Muscle of leg (tissue), 11 donors: ENCODE measurements around the gene NPR1. TPM values are rescaled to one million over a fixed set of nuclear protein-coding genes. Genes with fewer than 3 reads are reported as not detected.
A peak's percentile ranks its signal among the peaks of the same experiment; 100 is the strongest.
"Not testable (repeated sequence)": the region's sequence is repeated elsewhere in the genome, so short reads cannot be mapped to it uniquely, and the experiment has no call there.

Source experiments
- DNase-seq: peaks from one replicate; pipeline ENCODE4 v3.0.0; 2013
- H3K27ac ChIP-seq: one replicate; pipeline ENCODE4 v1.5.1; 2013; ENCODE audit warnings: mild to moderate bottlenecking, low read length, control low read depth
- H3K27me3 ChIP-seq: one replicate; pipeline ENCODE4 v1.6.1; 2013; ENCODE audit warnings: low read length; ENCODE audit not compliant: control insufficient read depth, insufficient read depth
- H3K36me3 ChIP-seq: one replicate; pipeline ENCODE4 v1.6.1; 2013; ENCODE audit warnings: low read length; ENCODE audit not compliant: control insufficient read depth, insufficient read depth
- H3K4me1 ChIP-seq: one replicate; pipeline ENCODE4 v1.6.1; 2013; ENCODE audit warnings: low read length; ENCODE audit not compliant: control insufficient read depth, insufficient read depth
- H3K4me3 ChIP-seq: one replicate; pipeline ENCODE4 v1.5.1; 2013; ENCODE audit warnings: low read length, control low read depth
- H3K9me3 ChIP-seq: replicated peaks from 2 replicates; pipeline ENCODE4 v1.6.1; 2013; ENCODE audit warnings: low read depth, low read length; ENCODE audit not compliant: control insufficient read depth
- WGBS: methylation state at CpG from one replicate; pipeline ENCODE4 v1.1.5; 2013; ENCODE audit warnings: missing lambda C conversion rate; ENCODE audit not compliant: insufficient coverage; 5-methylcytosine and 5-hydroxymethylcytosine counted together
- polyA plus RNA-seq, 8 donors: library from polyadenylated mRNA; unstranded; fragments of 120-200 nt; gene quantifications; one replicate each; pipeline versions ENCODE4 v1.2.1 to v1.2.3, GENCODE V29; 2013; ENCODE audit warnings: inconsistent platforms in 1 of 8, low replicate concordance in 1 of 8; ENCODE audit not compliant: insufficient read length in 8 of 8, insufficient read depth in 1 of 8
- total RNA-seq: library from RNA; stranded (reverse); fragments of 120-200 nt; gene quantifications from one replicate; pipeline ENCODE4 v1.2.4, GENCODE V29; 2013

The NPR1 gene
- total and polyA plus RNA-seq, 9 donors = 12.7 to 17.4 (median 14.9) TPM

DNA sequence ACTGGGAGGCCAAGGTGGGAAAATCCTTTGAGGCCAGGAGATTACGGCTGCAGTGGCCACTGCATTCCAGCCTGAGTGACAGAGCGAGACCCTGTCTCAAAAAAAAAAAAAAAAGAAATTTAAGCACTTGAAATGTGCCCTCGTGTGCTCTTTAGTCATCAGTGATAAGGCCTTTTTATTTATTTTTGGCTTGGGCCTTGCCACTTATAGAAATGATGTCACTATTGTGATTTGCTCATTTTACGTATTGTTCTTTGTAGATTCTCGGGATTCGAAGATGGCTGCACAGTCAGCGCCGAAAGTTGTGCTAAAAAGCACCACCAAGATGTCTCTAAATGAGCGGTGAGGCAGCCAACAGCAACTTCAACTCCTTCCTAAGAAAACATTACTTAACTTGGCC is 42.2 kb upstream of the NPR1 start:
- no peaks in the 10 kb centered on the region for H3K27me3 ChIP-seq
- peaks cover 28% of the 10 kb centered on the region for H3K4me1 ChIP-seq
- 85% methylated on average over 9 of the region's 9 CpGs for WGBS
- H3K9me3 ChIP-seq = no peaks in the 10 kb centered on the region
- DNase-seq = no peak
- peaks cover 50% of the 10 kb centered on the region for H3K36me3 ChIP-seq
- H3K27ac ChIP-seq = no peak overlapping the region
- no peak overlapping the region for H3K4me3 ChIP-seq

DNA sequence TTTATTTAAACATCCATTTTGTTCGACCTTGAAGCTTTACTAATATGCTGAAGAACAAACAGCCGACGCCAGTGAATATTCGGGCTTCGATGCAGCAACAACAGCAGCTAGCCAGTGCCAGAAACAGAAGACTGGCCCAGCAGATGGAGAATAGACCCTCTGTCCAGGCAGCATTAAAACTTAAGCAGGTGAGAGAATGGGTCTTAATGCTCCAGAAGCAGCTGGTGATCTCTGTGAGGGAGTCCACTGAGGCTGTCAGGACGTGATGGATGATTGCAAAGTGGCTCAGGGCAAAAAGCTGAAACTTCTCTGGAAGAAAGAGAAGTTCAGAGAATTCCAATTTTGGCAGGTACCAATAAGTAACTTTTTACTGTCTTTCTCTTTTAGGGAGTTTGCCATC is 40.2 kb upstream of the NPR1 start:
- no peaks in the 10 kb centered on the region for H3K27me3 ChIP-seq
- no peak overlapping the region for H3K27ac ChIP-seq
- peaks cover 69% of the 10 kb centered on the region for H3K36me3 ChIP-seq
- no peaks in the 10 kb centered on the region for H3K9me3 ChIP-seq
- peaks cover 24% of the 10 kb centered on the region for H3K4me1 ChIP-seq
- 81% methylated on average over 5 of the region's 6 CpGs for WGBS
- H3K4me3 ChIP-seq = no peak overlapping the region
- no peak for DNase-seq

DNA sequence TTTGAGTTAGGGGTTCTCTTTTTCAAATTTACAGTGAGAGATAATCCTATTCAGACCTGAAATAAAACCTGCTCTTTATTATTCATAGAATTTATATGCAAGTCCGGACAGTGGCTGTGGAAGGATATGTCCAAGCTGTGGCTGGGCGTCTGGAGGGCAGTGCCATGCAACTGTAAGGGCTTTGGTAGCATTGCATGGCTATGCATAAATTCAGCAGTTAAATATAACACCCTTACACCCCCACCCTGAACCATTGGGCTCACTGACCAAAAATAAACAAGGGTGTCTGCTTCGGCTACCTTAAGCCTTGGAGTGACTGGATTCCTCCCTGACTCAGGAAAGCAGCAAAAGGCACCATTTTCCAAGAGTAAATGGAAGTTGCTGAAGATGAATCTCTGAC is 39.2 kb upstream of the NPR1 start:
- H3K27me3 ChIP-seq = no peaks in the 10 kb centered on the region
- no peak for DNase-seq
- H3K27ac ChIP-seq = no peak overlapping the region
- no CpG with 5 or more reads among the region's 3 CpGs for WGBS
- H3K4me1 ChIP-seq = peaks cover 20% of the 10 kb centered on the region
- H3K36me3 ChIP-seq = peaks cover 78% of the 10 kb centered on the region
- H3K4me3 ChIP-seq = no peak overlapping the region
- no peaks in the 10 kb centered on the region for H3K9me3 ChIP-seq

DNA sequence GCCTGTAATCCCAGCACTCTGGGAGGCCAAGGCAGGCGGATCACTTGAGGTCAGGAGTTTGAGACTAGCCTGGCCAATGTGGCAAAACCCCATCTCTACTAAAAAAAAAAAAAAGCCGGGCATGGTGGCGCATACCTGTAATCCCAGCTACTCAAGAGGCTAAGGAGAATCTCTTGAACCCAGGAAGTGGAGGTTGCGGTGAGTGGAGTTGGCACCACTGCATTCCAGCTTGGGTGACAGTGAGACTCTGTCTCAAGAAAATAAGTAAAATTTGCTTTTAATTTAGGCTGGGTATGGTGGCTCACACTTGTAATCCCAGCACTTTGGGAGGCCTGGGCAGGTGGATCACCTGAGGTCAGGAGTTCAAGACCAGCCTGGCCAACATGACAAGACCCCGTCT is 38.3 kb upstream of the NPR1 start:
- peaks cover 16% of the 10 kb centered on the region for H3K4me1 ChIP-seq
- H3K4me3 ChIP-seq, H3K27me3 ChIP-seq, DNase-seq, H3K9me3 ChIP-seq, H3K27ac ChIP-seq: not testable (repeated sequence)
- H3K36me3 ChIP-seq = peaks cover 83% of the 10 kb centered on the region
- 100% methylated on average over 3 of the region's 5 CpGs for WGBS

DNA sequence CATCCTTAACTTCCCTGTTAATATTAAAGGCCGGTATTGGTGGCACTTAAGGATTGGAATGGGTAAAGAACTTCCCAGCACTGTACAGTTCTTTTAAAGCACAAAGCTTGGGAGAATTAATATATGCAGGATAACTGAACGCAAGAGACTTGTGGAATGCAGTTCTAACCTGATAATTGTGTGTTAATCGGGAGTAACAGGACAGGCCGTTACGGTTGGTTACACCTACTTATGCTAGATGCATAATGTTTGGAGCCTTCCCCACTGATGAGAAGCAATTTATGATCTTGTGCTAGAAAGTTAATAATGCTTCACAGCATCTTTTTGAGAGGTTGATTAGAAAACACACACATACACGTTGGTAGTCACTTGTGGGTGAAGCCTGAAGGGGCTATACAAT is 37.6 kb upstream of the NPR1 start:
- peaks cover 10% of the 10 kb centered on the region for H3K4me1 ChIP-seq

DNA sequence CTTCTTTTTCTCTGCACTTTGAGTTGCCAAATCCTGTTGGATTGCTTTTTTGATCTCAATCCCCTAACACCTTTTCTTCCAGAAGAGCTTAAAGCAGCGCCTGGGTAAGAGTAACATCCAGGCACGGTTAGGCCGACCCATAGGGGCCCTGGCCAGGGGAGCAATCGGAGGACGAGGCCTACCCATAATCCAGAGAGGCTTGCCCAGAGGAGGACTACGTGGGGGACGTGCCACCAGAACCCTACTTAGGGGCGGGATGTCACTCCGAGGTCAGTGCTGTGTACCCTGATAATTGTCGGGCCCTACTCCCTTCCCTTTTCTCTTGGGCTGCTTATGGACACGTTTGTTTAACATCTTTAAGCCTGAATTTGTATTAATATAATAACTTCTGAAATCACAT is 36.3 kb upstream of the NPR1 start:
- no peak overlapping the region for H3K27ac ChIP-seq
- peaks cover 87% of the 10 kb centered on the region for H3K36me3 ChIP-seq
- 87% methylated on average over 7 of the region's 11 CpGs for WGBS
- H3K27me3 ChIP-seq = no peaks in the 10 kb centered on the region
- peaks cover 2% of the 10 kb centered on the region for H3K4me1 ChIP-seq
- no peaks in the 10 kb centered on the region for H3K9me3 ChIP-seq
- no peak overlapping the region for H3K4me3 ChIP-seq
- DNase-seq = no peak

More for the DNA sequence above, 37.6 kb upstream of the NPR1 start:
- H3K9me3 ChIP-seq = no peaks in the 10 kb centered on the region
- no peak overlapping the region for H3K4me3 ChIP-seq
- no peak overlapping the region for H3K27ac ChIP-seq
- WGBS = no CpG with 5 or more reads among the region's 6 CpGs
- H3K27me3 ChIP-seq = no peaks in the 10 kb centered on the region
- DNase-seq = no peak
- H3K36me3 ChIP-seq = peaks cover 85% of the 10 kb centered on the region

DNA sequence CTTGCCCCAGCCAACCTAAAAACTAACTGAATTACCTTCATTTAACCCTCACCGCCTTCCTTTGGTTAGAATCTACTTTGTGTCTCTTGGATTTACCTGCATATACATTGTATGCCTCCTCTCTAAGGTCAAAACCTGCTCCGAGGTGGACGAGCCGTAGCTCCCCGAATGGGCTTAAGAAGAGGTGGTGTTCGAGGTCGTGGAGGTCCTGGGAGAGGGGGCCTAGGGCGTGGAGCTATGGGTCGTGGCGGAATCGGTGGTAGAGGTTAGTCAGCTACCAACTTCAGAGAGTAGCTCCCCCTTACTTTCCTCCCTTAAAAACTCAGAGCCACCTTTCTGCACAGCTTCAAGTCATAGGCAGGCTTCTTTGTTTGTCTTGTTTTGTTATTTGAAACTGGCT is 35.4 kb upstream of the NPR1 start:
- H3K36me3 ChIP-seq = peaks cover 80% of the 10 kb centered on the region
- no peaks in the 10 kb centered on the region for H3K9me3 ChIP-seq
- DNase-seq = no peak
- H3K4me1 ChIP-seq = peaks cover 5% of the 10 kb centered on the region
- no peak overlapping the region for H3K4me3 ChIP-seq
- H3K27me3 ChIP-seq = no peaks in the 10 kb centered on the region
- no CpG with 5 or more reads among the region's 11 CpGs for WGBS
- H3K27ac ChIP-seq = no peak overlapping the region

DNA sequence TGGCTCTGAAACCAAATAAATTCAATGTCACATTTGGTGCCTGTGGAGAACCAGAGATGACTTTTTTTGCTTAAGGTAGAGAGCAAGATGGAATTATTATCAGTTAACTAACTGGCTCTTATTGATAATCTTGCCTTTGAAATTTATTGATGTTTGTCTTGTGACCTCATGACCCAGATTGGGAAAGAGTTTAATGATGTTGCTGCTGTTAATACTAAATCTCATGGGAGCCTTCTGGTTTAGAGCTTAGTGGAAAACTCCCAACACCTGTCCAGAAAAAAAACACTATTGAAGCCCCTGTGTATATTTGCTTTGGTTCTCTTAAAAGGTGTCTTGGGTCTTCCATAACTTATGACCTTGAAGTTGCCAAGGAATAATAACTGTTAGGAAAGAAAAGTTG is 34.7 kb upstream of the NPR1 start:
- Histone ChIP-seq H3K9me3 (no peaks in the 10 kb centered on the region), H3K4me1 (peaks cover 8% of the 10 kb centered on the region), H3K36me3 (peaks cover 78% of the 10 kb centered on the region), H3K27me3 (no peaks in the 10 kb centered on the region), H3K4me3 (no peak overlapping the region), H3K27ac (no peak overlapping the region)
- DNase-seq = no peak

DNA sequence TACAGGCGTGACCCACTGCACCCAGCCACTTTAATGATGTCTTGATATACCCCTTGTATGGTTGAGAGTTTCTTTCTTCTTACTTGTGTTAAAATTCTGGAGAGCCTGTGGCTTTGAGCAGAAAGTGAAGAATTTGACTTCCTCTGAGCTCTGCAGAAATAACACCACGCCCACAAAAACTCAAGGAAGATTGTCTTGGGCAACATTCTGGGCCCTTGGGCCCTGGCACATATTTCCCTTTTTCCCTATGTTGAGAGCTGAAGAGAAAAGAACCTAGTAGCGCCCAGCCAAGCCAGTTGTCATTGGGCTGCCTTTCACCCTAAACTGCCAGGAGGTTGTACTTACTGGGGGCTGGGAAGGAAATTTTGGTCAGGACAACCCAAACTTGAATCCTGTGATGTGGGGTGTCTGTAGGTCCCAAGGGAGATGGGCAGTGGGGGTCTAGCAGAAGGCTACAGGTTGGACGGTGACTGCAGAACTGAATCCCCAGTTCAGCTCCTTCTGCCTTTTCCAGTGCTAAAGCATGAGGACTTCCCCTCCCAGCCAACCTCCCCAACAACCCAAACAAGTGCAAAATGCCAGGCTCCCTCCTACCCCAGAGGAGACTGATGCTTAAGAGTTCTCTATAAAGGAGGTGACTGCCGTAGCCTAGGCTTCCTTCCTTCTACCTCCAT is 31.7 kb upstream of the NPR1 start:
- no peak overlapping the region for H3K4me3 ChIP-seq
- peaks cover 25% of the 10 kb centered on the region for H3K4me1 ChIP-seq
- H3K9me3 ChIP-seq = no peaks in the 10 kb centered on the region
- no peaks in the 10 kb centered on the region for H3K27me3 ChIP-seq
- 60% methylated on average over 1 of the region's 5 CpGs for WGBS
- peak overlapping the region; percentile 35 for H3K27ac ChIP-seq
- DNase-seq = peak; percentile 65
- peaks cover 51% of the 10 kb centered on the region for H3K36me3 ChIP-seq

DNA sequence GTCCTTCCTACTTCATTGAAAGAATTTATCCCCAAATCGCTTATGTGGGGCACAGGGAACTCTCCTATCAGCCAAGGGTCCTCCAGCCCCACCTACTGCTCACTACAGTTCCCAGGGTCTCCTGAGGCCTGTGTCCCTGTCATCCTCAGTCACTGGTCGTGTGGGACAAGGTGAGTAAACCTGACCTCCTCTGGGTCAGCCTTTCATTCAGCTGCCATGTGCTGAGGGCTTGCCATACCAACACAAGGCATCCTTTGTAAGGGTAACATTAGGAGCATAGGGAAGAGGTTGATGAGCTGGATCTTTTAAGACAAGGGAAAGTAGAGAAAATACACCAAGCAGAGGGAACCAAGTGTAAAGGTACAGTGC is 31.2 kb upstream of the NPR1 start:
- no peaks in the 10 kb centered on the region for H3K9me3 ChIP-seq
- H3K36me3 ChIP-seq = peaks cover 45% of the 10 kb centered on the region
- WGBS = 60% methylated on average over 2 of the region's 2 CpGs
- DNase-seq = no peak
- H3K27me3 ChIP-seq = no peaks in the 10 kb centered on the region
- no peak overlapping the region for H3K4me3 ChIP-seq
- H3K27ac ChIP-seq = peak overlapping the region; percentile 35
- H3K4me1 ChIP-seq = peaks cover 27% of the 10 kb centered on the region
